ENCODE measurements around the gene CUBN. TPM values are rescaled to one million over a fixed set of nuclear protein-coding genes. Genes with fewer than 3 reads are reported as not detected.

The CUBN gene
- total and polyA plus RNA-seq, 10 of the 15 experiments (the other 5 are each of a cell fraction or from before 2014, with no cell fraction given): under 0.01 to 0.14 (median 0.02) TPM; not detected in 6

DNA sequence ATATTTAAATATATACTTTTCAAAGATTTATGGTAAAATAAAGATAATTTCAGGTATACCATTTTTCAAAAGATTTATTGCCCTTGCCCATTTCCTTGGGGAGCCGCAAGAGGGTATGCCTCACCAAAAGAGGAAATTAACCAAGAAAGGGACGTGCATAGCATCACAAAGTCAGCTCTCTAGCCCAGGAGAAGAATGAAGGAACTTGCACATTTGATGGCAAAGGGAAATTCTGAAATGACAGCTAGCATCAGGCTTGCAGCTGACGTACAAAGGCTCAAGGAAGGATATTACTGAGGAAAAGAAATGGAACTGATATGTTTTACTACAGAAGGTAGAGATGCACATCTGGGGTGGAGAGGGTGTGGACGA lies 218.8 kb downstream of the CUBN start:
- ChIA-PET CTCF (no interaction called here), SMC1A (ENCODE audit: uncharacterized antibody, unreplicated experiment) (no interaction called here), RAD21 (ENCODE audit: unreplicated experiment) (no interaction called here), POLR2A (no interaction called here)
- no peaks in the 10 kb centered on the region for H3K4me1 ChIP-seq (ENCODE audit: control insufficient read depth, insufficient read depth, low read length)
- no peaks in the 10 kb centered on the region for H3K36me3 ChIP-seq (ENCODE audit: control insufficient read depth in 2 of 2, insufficient read depth in 2 of 2, low read length in 1 of 2)
- no peaks in the 10 kb centered on the region for H3K27me3 ChIP-seq (replicated peaks in 1 of 2; ENCODE audit: control insufficient read depth in 2 of 2, insufficient read depth in 2 of 2, low read length in 1 of 2)
- H4K20me1 ChIP-seq (ENCODE audit: control insufficient read depth, insufficient read depth): no peaks in the 10 kb centered on the region
- no peaks in the 10 kb centered on the region for H3K9me3 ChIP-seq (replicated peaks; ENCODE audit: control insufficient read depth, insufficient read depth, low read length)
- no peak overlapping the region for H3K4me2 ChIP-seq (ENCODE audit: control insufficient read depth, insufficient read depth)
- intact Hi-C loops (cut with micrococcal nuclease; ENCODE audit: unreplicated experiment): no loop called here
- WGBS (ENCODE audit: insufficient coverage, insufficient replicate concordance, low lambda C conversion rate, missing lambda C conversion rate): 12% methylated on average over 4 of the region's 4 CpGs
- H3K79me2 ChIP-seq (ENCODE audit: control insufficient read depth, insufficient read depth, low read length): no peaks in the 10 kb centered on the region
- FAIRE-seq (no peak), DNase-seq (ENCODE audit: low read depth, low spot score) (no peak), ATAC-seq (no peak)
- no peak overlapping the region for H3K4me3 ChIP-seq
- BruUV-seq (replicated peaks): no TSS peak
- TF ChIP-seq POLR2A (IDR thresholded peaks at IDR 0.05; ENCODE audit: low read depth, low read length) (no peak), TBL1XR1 (IDR thresholded peaks at IDR 0.05; ENCODE audit: low read depth, low read length) (no peak), NFXL1 (IDR thresholded peaks at IDR 0.05; ENCODE audit: borderline replicate concordance) (no peak), MTA2 (IDR thresholded peaks at IDR 0.05; ENCODE audit: low read depth) (no peak), ZNF384 (IDR thresholded peaks at IDR 0.05; ENCODE audit: borderline replicate concordance, low read depth, low read length) (no peak), RCOR1 (conservative IDR thresholded peaks at IDR 0.05; ENCODE audit: low read depth, low read length) (no peak), STAT1 (conservative IDR thresholded peaks at IDR 0.05) (no peak), HDAC2 (IDR thresholded peaks at IDR 0.05) (no peak), TCF7 (IDR thresholded peaks at IDR 0.05; ENCODE audit: borderline replicate concordance) (no peak), NFYB (IDR thresholded peaks at IDR 0.05; ENCODE audit: insufficient read depth, low read depth, low read length) (no peak), JUNB (IDR thresholded peaks at IDR 0.05) (no peak), BHLHE40 (IDR thresholded peaks at IDR 0.05; ENCODE audit: borderline replicate concordance in 1 of 2, low read depth in 2 of 2, low read length in 1 of 2) (no peak), PAX8 (IDR thresholded peaks at IDR 0.05) (no peak)
- TF ChIP-seq, protein P1, sequence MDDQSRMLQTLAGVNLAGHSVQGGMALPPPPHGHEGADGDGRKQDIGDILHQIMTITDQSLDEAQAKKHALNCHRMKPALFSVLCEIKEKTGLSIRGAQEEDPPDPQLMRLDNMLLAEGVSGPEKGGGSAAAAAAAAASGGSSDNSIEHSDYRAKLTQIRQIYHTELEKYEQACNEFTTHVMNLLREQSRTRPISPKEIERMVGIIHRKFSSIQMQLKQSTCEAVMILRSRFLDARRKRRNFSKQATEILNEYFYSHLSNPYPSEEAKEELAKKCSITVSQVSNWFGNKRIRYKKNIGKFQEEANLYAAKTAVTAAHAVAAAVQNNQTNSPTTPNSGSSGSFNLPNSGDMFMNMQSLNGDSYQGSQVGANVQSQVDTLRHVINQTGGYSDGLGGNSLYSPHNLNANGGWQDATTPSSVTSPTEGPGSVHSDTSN (IDR thresholded peaks at IDR 0.05; ENCODE audit: insufficient replicate concordance, low read depth, low read length): no peak
- no peak overlapping the region for H3K27ac ChIP-seq (ENCODE audit: control insufficient read depth, insufficient read depth)
- in situ Hi-C loops (cut with MboI): no loop called here
- H3K9ac ChIP-seq (ENCODE audit: control insufficient read depth, insufficient read depth, low read length): no peak overlapping the region
- H2AFZ ChIP-seq (ENCODE audit: control insufficient read depth, low read depth, low read length): no peak overlapping the region

All from GM12878 (cell line).